Upper lobe of left lung (tissue), 6 donors: Measurements from ENCODE around the gene LMO7. TPM values are rescaled to one million over a fixed set of nuclear protein-coding genes. Genes with fewer than 3 reads are reported as not detected.

Experiments used
- ATAC-seq, 2 donors: fragments of 200-7000 bp; cut with Tn5 transposase; one replicate each; pipeline ENCODE4 v1.9.1; 2022; ENCODE audit warnings: mild to moderate bottlenecking in 2 of 2, moderate library complexity in 2 of 2; ENCODE audit not compliant: low FRiP score in 2 of 2
- DNase-seq, 2 donors: peaks; one replicate each; pipeline ENCODE4 v3.0.0-alpha.2; 2019 to 2020
- H3K27ac ChIP-seq, 4 donors: fragments of 200-600 bp; sonication (generic); one replicate each; pipeline ENCODE4 v1.5.1; 2016 to 2019
- H3K27me3 ChIP-seq, 4 donors: fragments of 200-600 bp; sonication (generic); one replicate each; pipeline ENCODE4 v1.5.1; 2017 to 2019
- H3K36me3 ChIP-seq, 4 donors: fragments of 200-600 bp; sonication (generic); one replicate each; pipeline ENCODE4 v1.5.1; 2016 to 2019
- H3K4me1 ChIP-seq, 4 donors: fragments of 200-600 bp; sonication (generic); one replicate each; pipeline ENCODE4 v1.5.1; 2018 to 2019
- H3K4me3 ChIP-seq, 4 donors: fragments of 200-600 bp; sonication (generic); one replicate each; pipeline ENCODE4 v1.5.1; 2017 to 2019; ENCODE audit warnings: mild to moderate bottlenecking in 2 of 4, moderate library complexity in 1 of 4
- H3K9me3 ChIP-seq, 4 donors: fragments of 200-600 bp; sonication (generic); one replicate each; pipeline ENCODE4 v1.5.1; 2018 to 2019
- CTCF ChIP-seq, 6 experiments: fragments of 450-650 bp in 4 of 6; fragments of 200-600 bp in 2 of 6; sonication (generic) in 2 of 6; IDR thresholded peaks; one replicate each; pipeline ENCODE4 v1.5.1; 2016 to 2019; ENCODE audit warnings: antibody characterized with exemption in 6 of 6
- EP300 ChIP-seq, 4 donors: sonication (generic); formaldehyde crosslinking; IDR thresholded peaks; one replicate each; pipeline ENCODE4 v1.5.1; 2017; ENCODE audit warnings: antibody characterized with exemption in 4 of 4, control low read depth in 2 of 4
- POLR2A ChIP-seq, 4 donors: fragments of 450-650 bp; IDR thresholded peaks; one replicate each; pipeline ENCODE4 v1.5.1; 2016 to 2017; ENCODE audit warnings: antibody characterized with exemption in 4 of 4, mild to moderate bottlenecking in 2 of 4
- POLR2AphosphoS5 ChIP-seq, 2 donors: sonication (generic); formaldehyde crosslinking; IDR thresholded peaks; one replicate each; pipeline ENCODE4 v1.5.1; 2017; ENCODE audit warnings: antibody characterized with exemption in 2 of 2
- WGBS, 2 donors: methylation state at CpG; one replicate each; pipeline ENCODE4 v1.1.5; 2017 to 2018; 5-methylcytosine and 5-hydroxymethylcytosine counted together
- total RNA-seq, 6 donors: library from RNA; depleted of rRNA in 4 of 6; stranded (reverse); fragments of >200 nt in 4 of 6; gene quantifications; one replicate each; pipeline versions ENCODE4 v1.1.0 to v1.2.1, GENCODE V29; 2016 to 2021
- donor health status: DM: no; HTN: no; CAD: no; lungs with moderate emphysema.
- donor health status: DM: no; HTN: yes; CAD: no; lungs with severe emphysema.

Gene LMO7
- total RNA-seq, 6 donors from 2014 or later: 327 to 1,155 (median 811) TPM

DNA sequence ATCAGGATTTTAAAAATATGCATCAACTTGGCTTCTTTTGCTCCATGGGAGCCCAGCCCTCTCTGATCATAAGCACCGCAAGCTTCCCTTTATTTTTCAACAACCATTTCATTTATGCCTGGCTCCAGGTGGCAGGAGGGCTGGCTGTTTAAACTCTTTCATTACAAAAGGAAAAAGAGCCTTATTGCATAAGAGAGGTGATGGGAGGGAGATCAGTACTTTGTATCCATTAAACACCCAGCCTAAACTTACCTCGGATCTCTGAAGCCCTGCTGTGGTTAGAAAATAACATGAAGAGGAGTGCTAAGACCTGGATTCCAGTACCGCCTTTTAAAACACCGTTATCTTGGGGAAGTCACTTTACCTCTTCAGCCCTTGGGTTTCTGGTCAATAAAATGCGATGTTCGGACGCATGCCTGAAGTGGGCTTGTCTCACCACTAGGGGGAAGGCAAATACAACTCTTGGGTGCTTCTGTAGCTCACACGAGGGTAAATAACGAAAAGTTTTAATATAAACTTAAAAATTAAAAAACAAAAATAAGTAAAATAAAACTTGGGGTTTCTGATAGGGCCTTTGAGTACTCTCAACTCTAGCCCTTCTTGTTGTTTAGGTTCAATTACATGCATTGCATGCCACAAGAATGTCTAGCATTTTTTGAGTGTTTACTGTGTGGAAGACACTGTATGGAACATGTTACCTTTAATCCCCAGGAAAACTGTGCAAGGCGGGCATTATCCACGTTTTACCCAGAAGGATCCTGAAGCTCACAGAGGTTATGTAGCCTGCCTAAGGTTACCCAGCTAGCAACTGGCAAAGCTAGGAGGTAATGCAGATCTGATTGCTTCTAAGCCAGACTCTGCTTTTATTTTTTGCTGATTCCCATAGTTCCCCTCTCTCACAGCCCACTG, 240.3 kb downstream of the LMO7 start:
- DNase-seq: peak in 1 of 2 donors; percentile 45
- no peak overlapping the region for H3K4me3 ChIP-seq
- WGBS, 2 donors: 10 to 17% methylated on average over 11 of the region's 11 CpGs

DNA sequence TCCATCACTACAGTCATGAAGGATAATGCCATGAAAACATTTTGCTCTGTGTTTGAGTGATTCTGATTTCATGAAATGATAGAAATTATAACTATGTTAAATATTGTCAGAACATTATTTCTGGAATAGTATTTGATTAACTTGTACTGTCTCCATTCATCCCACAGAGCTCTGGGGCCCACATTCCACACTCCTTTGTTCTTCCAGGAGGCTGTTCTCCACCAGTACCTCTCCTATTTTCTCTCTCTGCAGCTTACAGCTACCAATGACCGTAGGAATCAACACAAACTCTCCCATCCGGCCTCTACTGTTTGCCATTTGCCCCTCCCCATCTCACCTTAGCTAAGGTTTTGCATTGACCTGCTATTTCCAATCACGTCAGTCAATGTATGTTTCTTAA, 240.9 kb downstream of the LMO7 start:
- no peak overlapping the region for H3K27ac ChIP-seq
- no peaks in the 10 kb centered on the region for H3K36me3 ChIP-seq
- no peak overlapping the region for H3K4me3 ChIP-seq
- TF ChIP-seq EP300 (IDR thresholded peaks at IDR 0.05): no peak
- no peak for TF ChIP-seq POLR2AphosphoS5 (IDR thresholded peaks at IDR 0.05)
- no peak for TF ChIP-seq CTCF (IDR thresholded peaks at IDR 0.05)
- TF ChIP-seq POLR2A (IDR thresholded peaks at IDR 0.05): no peak
- no peak for ATAC-seq
- peaks cover 0 to 7% (median 4%) of the 10 kb centered on the region in 4 donors for H3K4me1 ChIP-seq
- WGBS, 2 donors: 93 to 97% methylated on average over 3 of the region's 3 CpGs
- H3K9me3 ChIP-seq: no peaks in the 10 kb centered on the region
- no peak for DNase-seq
- no peaks in the 10 kb centered on the region for H3K27me3 ChIP-seq

More for the DNA sequence above, 240.3 kb downstream of the LMO7 start:
- H3K36me3 ChIP-seq: no peaks in the 10 kb centered on the region
- no peaks in the 10 kb centered on the region for H3K27me3 ChIP-seq
- TF ChIP-seq CTCF (IDR thresholded peaks at IDR 0.05) (peak; percentile 65 to 89 (median 80)), POLR2A (IDR thresholded peaks at IDR 0.05) (no peak)
- peaks cover 0 to 7% (median 4%) of the 10 kb centered on the region in 4 donors for H3K4me1 ChIP-seq
- peak; percentile 84 to 85 for ATAC-seq
- no peaks in the 10 kb centered on the region for H3K9me3 ChIP-seq
- H3K27ac ChIP-seq: no peak overlapping the region

DNA sequence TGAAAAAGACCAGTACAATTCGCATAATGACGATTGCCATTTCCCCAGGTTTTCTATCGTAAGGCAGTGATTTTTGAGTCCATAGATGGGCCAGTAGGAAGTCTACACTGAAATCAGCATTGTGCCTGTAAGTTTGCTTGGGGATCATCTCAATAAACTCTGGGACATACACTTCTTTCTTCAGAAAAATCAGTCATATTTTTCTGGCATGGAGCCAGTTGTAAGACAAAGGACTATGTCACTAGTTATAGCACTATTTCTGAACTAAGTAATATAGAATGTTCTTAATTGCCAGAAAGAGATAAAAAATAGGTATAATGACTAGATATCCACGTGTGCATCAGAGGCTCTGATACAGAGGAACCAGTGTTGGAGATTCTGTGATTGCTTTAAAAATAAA, 243.5 kb downstream of the LMO7 start:
- DNase-seq (no peak), ATAC-seq (no peak)
- Histone ChIP-seq H3K36me3 (no peaks in the 10 kb centered on the region), H3K9me3 (no peaks in the 10 kb centered on the region), H3K4me3 (no peak overlapping the region), H3K27ac (no peak overlapping the region), H3K4me1 (peaks cover 0 to 7% (median 4%) of the 10 kb centered on the region in 4 donors), H3K27me3 (no peaks in the 10 kb centered on the region)
- TF ChIP-seq POLR2AphosphoS5 (IDR thresholded peaks at IDR 0.05): no peak
- no peak for TF ChIP-seq POLR2A (IDR thresholded peaks at IDR 0.05)
- no peak for TF ChIP-seq CTCF (IDR thresholded peaks at IDR 0.05)
- no peak for TF ChIP-seq EP300 (IDR thresholded peaks at IDR 0.05)
- 91 to 92% methylated on average over 4 of the region's 4 CpGs for WGBS, 2 donors

DNA sequence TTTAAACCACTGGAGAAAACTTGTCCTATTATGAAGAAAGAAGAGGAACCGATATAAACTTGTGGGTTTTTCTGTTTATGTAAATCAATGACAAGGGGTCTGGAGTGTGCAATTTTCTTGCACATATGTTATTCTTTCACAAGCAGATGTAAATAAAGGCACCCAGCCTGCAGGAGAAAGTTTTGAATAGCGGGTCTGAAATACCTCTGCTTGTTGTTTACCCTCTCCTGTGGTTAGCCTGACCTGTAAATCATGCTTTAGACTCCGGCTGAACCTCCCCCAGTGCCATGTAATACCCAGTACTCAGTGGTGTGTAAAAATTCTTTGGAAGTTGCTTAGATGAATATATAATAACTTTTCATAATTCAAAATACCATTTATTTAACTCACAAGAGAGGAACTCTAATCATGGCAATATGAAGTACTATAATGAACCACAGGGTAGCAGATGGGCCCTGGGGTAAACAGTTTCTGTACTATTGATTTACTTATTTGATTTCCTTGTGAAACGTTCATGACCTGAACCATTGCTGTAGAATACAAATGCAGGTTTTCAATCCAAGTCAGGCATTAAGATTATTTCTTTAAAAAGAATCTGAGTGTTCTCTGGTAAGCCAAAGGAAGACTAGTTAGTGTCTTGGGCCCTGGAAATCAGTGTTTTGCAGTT, 245.1 kb downstream of the LMO7 start:
- WGBS, 2 donors: 48 to 61% methylated on average over 4 of the region's 4 CpGs
- no peak for DNase-seq
- TF ChIP-seq EP300 (IDR thresholded peaks at IDR 0.05): no peak
- no peak for TF ChIP-seq POLR2A (IDR thresholded peaks at IDR 0.05)
- no peak for TF ChIP-seq CTCF (IDR thresholded peaks at IDR 0.05)
- no peak for TF ChIP-seq POLR2AphosphoS5 (IDR thresholded peaks at IDR 0.05)

More for the DNA sequence above, 245.1 kb downstream of the LMO7 start:
- Histone ChIP-seq H3K36me3 (no peaks in the 10 kb centered on the region), H3K27ac (no peak overlapping the region), H3K27me3 (no peaks in the 10 kb centered on the region), H3K4me3 (no peak overlapping the region), H3K9me3 (no peaks in the 10 kb centered on the region), H3K4me1 (peaks cover 0 to 7% (median 3%) of the 10 kb centered on the region in 4 donors)
- no peak for ATAC-seq
